ENCODE results near the gene GGT1. TPM values are rescaled to one million over a fixed set of nuclear protein-coding genes. Genes with fewer than 3 reads are reported as not detected.
"Not testable (repeated sequence)": the region's sequence is repeated elsewhere in the genome, so short reads cannot be mapped to it uniquely, and the experiment has no call there.

The GGT1 gene
- polyA plus RNA-seq, 4 donors: 4.0 to 70.4 (median 43.0) TPM

- no peak for DNase-seq (ENCODE audit: low read depth in 4 of 4, low spot score in 3 of 4)
These were observed 7.1 kb upstream of the GGT1 start for GRCh38 chr22:24595863-24596262.

GRCh38 chr22:24597076-24597475 is 5.9 kb upstream of the GGT1 start:
- DNase-seq (ENCODE audit: low read depth in 4 of 4, low spot score in 3 of 4): not testable (repeated sequence)

GRCh38 chr22:24599514-24599913 is 3.5 kb upstream of the GGT1 start:
- no peak for DNase-seq (ENCODE audit: low read depth in 4 of 4, low spot score in 3 of 4)

GRCh38 chr22:24599958-24600715 is 2.9 kb upstream of the GGT1 start:
- DNase-seq (ENCODE audit: low read depth in 4 of 4, low spot score in 3 of 4): not testable (repeated sequence)

GRCh38 chr22:24601217-24602104 is 1.5 kb upstream of the GGT1 start:
- no peak for DNase-seq (ENCODE audit: low read depth in 4 of 4, low spot score in 3 of 4)

GRCh38 chr22:24602105-24602749 is 766 bp upstream of the GGT1 start:
- DNase-seq (ENCODE audit: low read depth in 4 of 4, low spot score in 3 of 4): not testable (repeated sequence)

GRCh38 chr22:24603770-24604629 is 1.0 kb downstream of the GGT1 start:
- DNase-seq (ENCODE audit: low read depth in 4 of 4, low spot score in 3 of 4): not testable (repeated sequence)

- not testable (repeated sequence) for DNase-seq (ENCODE audit: low read depth in 4 of 4, low spot score in 3 of 4)
These were observed 3.3 kb downstream of the GGT1 start for GRCh38 chr22:24606340-24606739.

- DNase-seq (ENCODE audit: low read depth in 4 of 4, low spot score in 3 of 4): not testable (repeated sequence)
These were observed 4.5 kb downstream of the GGT1 start for GRCh38 chr22:24607429-24607983.

- not testable (repeated sequence) for DNase-seq (ENCODE audit: low read depth in 4 of 4, low spot score in 3 of 4)
These were observed 5.3 kb downstream of the GGT1 start for GRCh38 chr22:24608327-24608726.

- DNase-seq (ENCODE audit: low read depth in 4 of 4, low spot score in 3 of 4): not testable (repeated sequence)
These were observed 6.9 kb downstream of the GGT1 start for GRCh38 chr22:24609888-24610287.

GRCh38 chr22:24614794-24615193 is 11.8 kb downstream of the GGT1 start:
- DNase-seq (ENCODE audit: low read depth in 4 of 4, low spot score in 3 of 4): not testable (repeated sequence)

- DNase-seq (ENCODE audit: low read depth in 4 of 4, low spot score in 3 of 4): not testable (repeated sequence)
These were observed 18.3 kb downstream of the GGT1 start for GRCh38 chr22:24621244-24621643.

- not testable (repeated sequence) for DNase-seq (ENCODE audit: low read depth in 4 of 4, low spot score in 3 of 4)
These were observed 19.6 kb downstream of the GGT1 start for GRCh38 chr22:24622596-24622995.

- DNase-seq (ENCODE audit: low read depth in 4 of 4, low spot score in 3 of 4): not testable (repeated sequence)
These were observed 24.9 kb downstream of the GGT1 start for GRCh38 chr22:24627911-24628310.

GRCh38 chr22:24629069-24629468 is 26.1 kb downstream of the GGT1 start:
- DNase-seq (ENCODE audit: low read depth in 4 of 4, low spot score in 3 of 4): not testable (repeated sequence)

GRCh38 chr22:24630812-24631427 is 27.9 kb downstream of the GGT1 start:
- not testable (repeated sequence) for DNase-seq (ENCODE audit: low read depth in 4 of 4, low spot score in 3 of 4)

- not testable (repeated sequence) for DNase-seq (ENCODE audit: low read depth in 4 of 4, low spot score in 3 of 4)
These were observed 28.6 kb downstream of the GGT1 start for GRCh38 chr22:24631430-24632122.

- not testable (repeated sequence) for DNase-seq (ENCODE audit: low read depth in 4 of 4, low spot score in 3 of 4)
These were observed 29.6 kb downstream of the GGT1 start for GRCh38 chr22:24632642-24633041.

Measured in left renal pelvis (tissue), 4 donors.